ENCODE results near the gene SLIT1. TPM values are rescaled to one million over a fixed set of nuclear protein-coding genes. Genes with fewer than 3 reads are reported as not detected.

SLIT1 gene
- total RNA-seq, 1 donor from 2014 or later, result 0.40 TPM

DNA sequence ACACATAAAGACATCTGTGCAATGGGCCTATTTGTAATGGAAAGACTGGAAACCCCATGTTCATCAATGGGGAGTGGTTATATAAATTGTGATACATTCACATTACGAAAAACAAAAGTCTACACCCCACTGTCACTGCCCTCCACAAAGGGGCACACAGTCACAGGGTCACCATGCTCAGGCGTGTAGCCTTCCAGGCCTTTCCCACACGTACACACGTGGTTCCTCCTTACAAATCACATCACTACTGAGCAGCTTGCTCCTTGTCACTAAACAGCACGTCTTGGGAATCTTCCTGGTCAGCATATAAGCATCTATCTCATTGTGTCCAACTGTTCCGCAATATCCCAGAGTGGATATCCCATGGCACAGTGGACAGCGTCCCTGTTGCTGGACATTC lies 163.1 kb downstream of the SLIT1 start:
- TF ChIP-seq, protein P1, sequence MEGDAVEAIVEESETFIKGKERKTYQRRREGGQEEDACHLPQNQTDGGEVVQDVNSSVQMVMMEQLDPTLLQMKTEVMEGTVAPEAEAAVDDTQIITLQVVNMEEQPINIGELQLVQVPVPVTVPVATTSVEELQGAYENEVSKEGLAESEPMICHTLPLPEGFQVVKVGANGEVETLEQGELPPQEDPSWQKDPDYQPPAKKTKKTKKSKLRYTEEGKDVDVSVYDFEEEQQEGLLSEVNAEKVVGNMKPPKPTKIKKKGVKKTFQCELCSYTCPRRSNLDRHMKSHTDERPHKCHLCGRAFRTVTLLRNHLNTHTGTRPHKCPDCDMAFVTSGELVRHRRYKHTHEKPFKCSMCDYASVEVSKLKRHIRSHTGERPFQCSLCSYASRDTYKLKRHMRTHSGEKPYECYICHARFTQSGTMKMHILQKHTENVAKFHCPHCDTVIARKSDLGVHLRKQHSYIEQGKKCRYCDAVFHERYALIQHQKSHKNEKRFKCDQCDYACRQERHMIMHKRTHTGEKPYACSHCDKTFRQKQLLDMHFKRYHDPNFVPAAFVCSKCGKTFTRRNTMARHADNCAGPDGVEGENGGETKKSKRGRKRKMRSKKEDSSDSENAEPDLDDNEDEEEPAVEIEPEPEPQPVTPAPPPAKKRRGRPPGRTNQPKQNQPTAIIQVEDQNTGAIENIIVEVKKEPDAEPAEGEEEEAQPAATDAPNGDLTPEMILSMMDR (IDR thresholded peaks at IDR 0.05; ENCODE audit: unreplicated experiment), result no peak
- peaks cover 18% of the 10 kb centered on the region for H3K4me1 Mint-ChIP-seq
- no peaks in the 10 kb centered on the region for H3K9me3 Mint-ChIP-seq
- no peak for DNase-seq (ENCODE audit: low spot score in 2 of 2, unreplicated experiment in 2 of 2)
- no peak overlapping the region for H3K27ac Mint-ChIP-seq
- H3K4me3 Mint-ChIP-seq, result no peak overlapping the region
- H3K36me3 Mint-ChIP-seq, result no peaks in the 10 kb centered on the region
- peaks cover 2% of the 10 kb centered on the region for H3K27me3 Mint-ChIP-seq (ENCODE audit: low read depth)

- no peak overlapping the region for H3K27ac Mint-ChIP-seq
- no peaks in the 10 kb centered on the region for H3K36me3 Mint-ChIP-seq
- H3K4me1 Mint-ChIP-seq, result peaks cover 17% of the 10 kb centered on the region
- TF ChIP-seq, protein P1 (IDR thresholded peaks at IDR 0.05; ENCODE audit: unreplicated experiment), result no peak
- no peaks in the 10 kb centered on the region for H3K9me3 Mint-ChIP-seq
- no peak for DNase-seq (ENCODE audit: low spot score in 2 of 2, unreplicated experiment in 2 of 2)
- no peak overlapping the region for H3K4me3 Mint-ChIP-seq
- no peaks in the 10 kb centered on the region for H3K27me3 Mint-ChIP-seq (ENCODE audit: low read depth)
Measured at GRCh38 chr10:97020452-97021400, 165.0 kb downstream of the SLIT1 start.

DNA sequence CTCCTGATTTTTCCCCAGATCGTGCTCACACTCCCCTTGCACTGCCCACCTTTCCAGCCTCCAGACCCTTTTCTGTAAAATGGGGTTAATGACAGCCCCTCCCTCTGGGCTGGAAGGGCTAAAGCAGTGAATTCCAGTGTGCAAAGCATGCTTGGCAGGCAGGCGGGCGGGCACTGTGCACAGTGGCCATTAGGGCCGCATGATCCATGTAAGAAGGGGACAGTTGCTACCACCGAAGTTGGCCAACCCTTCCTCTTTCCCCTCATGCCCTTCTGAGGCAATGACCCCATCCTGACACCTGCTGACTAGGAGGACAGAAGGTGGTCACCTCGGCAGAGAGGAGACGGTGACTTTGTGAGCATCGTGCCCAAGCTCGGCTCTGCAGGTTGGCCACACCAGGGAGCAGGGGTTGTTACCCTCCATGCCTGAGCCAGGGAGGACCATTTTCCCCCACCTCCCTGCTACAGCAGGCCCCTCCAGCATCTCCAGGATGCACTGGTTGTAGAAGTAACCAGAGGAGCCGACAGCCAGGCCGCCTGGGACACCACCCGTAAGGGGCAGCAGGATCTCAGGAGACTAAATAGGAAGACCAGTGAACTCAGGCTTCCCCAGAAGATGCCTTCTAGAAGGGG lies 166.4 kb downstream of the SLIT1 start:
- no peak for DNase-seq (ENCODE audit: low spot score in 2 of 2, unreplicated experiment in 2 of 2)
- Mint-ChIP-seq H3K27ac (no peak overlapping the region), H3K27me3 (ENCODE audit: low read depth) (peaks cover 3% of the 10 kb centered on the region), H3K4me3 (no peak overlapping the region), H3K9me3 (no peaks in the 10 kb centered on the region), H3K4me1 (peaks cover 12% of the 10 kb centered on the region), H3K36me3 (no peaks in the 10 kb centered on the region)
- TF ChIP-seq, protein P1 (IDR thresholded peaks at IDR 0.05; ENCODE audit: unreplicated experiment), result no peak

- H3K4me3 Mint-ChIP-seq, result no peak overlapping the region
- H3K27me3 Mint-ChIP-seq (ENCODE audit: low read depth), result peaks cover 3% of the 10 kb centered on the region
- peaks cover 4% of the 10 kb centered on the region for H3K4me1 Mint-ChIP-seq
- no peaks in the 10 kb centered on the region for H3K36me3 Mint-ChIP-seq
- H3K27ac Mint-ChIP-seq, result no peak overlapping the region
- H3K9me3 Mint-ChIP-seq, result no peaks in the 10 kb centered on the region
- DNase-seq (ENCODE audit: low spot score in 2 of 2, unreplicated experiment in 2 of 2), result no peak
- TF ChIP-seq, protein P1 (IDR thresholded peaks at IDR 0.05; ENCODE audit: unreplicated experiment), result no peak
Measured at GRCh38 chr10:97018251-97019212, 167.2 kb downstream of the SLIT1 start.

DNA sequence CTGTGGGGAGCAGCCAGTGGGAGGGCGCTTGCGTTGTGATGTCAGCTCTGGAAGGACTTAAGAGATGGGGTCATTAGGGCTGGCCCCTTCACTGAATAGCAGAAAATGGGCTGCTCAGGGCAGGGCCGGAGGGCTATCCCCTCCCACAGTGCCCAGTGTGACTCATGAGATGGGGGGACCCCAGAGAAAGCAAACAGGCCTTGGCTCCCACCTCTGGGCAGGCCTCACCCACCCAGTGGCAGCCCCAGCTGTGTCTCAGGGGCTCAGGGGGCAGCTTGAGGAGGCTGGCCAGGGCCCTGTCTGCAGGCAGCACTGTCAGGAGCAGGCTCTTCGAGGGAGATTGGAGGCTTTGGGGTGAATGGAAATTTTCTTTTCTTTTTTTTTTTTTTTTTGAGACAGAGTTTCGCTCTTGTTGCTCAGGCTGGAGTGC lies 168.3 kb downstream of the SLIT1 start:
- TF ChIP-seq, protein P1 (IDR thresholded peaks at IDR 0.05; ENCODE audit: unreplicated experiment), result no peak
- H3K36me3 Mint-ChIP-seq, result no peaks in the 10 kb centered on the region
- DNase-seq (ENCODE audit: low spot score in 2 of 2, unreplicated experiment in 2 of 2), result no peak
- no peak overlapping the region for H3K4me3 Mint-ChIP-seq
- H3K27me3 Mint-ChIP-seq (ENCODE audit: low read depth), result peaks cover 3% of the 10 kb centered on the region
- no peak overlapping the region for H3K27ac Mint-ChIP-seq
- H3K4me1 Mint-ChIP-seq, result peaks cover 4% of the 10 kb centered on the region
- no peaks in the 10 kb centered on the region for H3K9me3 Mint-ChIP-seq

All from mesothelial cell of epicardium (in vitro differentiated cells).